Medulla oblongata (tissue), 1 donor: ENCODE measurements around the gene RBM47.
"Not testable (repeated sequence)": the region's sequence is repeated elsewhere in the genome, so short reads cannot be mapped to it uniquely, and the experiment has no call there.

Source experiments
- DNase-seq: peaks from one replicate; pipeline ENCODE4 v3.0.0-alpha.2; 2015; ENCODE audit errors: extremely low spot score

The RBM47 gene

GRCh38 chr4:40562208-40562607 lies 67.5 kb downstream of the RBM47 start:
- DNase-seq, result no peak

DNA sequence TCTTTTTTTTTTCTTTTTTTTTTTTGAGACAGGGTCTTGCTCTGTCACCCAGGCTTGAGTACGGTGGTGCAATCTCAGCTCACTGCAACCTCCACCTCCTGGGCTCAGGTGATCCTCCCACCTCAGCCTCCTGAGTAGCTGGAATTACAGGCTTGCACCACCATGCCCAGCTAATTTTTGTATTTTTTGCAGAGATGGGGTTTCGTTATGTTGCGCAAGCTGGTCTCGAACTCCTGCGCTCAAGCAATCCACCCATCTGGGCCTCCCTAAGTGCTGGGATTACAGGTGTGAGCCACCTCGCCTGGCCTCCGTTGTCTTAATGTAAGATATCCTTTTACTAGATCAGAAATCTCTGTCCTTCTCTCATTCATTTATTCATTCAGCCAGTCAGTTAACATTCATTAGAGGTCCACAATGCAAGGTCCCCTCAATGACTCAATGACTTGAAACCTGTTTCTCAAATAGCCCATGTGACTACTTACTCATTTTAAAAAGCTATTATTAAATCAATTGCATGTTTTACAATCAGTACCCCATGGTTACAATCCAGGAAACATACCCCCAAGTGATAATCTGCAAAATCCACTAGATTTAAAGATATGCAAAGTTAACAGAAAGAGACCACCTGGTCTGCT lies 68.0 kb downstream of the RBM47 start:
- DNase-seq, result not testable (repeated sequence)

DNA sequence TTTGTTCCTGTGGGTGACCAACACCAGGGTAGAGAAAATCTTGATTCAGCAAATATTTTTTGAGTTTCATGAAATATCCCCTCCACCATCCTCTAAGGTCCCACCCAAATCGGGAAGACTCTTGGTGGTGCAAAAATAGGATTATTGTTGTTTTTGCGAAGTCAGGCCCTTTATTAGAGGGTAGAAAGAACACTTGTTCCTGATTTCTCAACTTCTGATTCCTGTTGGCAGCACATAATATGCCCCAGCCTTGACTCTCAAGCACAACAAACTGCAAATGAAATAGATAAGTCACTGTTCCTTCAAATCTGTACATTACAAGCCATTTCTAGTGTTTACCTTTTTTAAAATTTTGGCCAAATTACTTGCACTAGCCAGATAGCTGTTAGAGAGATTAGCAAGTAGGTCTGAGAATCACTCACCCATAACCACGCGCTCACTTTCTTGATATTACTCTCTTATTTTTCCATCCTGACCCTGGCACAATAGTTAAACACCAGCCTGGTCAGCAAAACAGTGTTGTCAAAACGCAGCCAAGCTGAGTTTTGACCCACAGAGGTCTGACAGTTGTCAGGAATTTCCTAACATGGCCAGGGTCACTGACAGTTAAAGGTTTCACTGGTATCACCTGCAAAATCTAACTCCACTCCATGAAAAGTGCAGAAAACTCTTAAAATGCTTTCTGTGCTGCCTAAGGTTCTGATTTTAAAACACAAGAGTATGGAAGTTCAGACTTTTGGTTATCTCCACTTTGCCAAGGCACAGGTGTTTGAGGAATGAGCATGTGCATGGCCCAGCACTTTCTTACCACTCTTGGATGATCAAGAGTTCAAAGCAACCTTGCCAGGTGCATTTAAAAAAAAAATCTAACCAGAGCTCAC lies 69.8 kb downstream of the RBM47 start:
- DNase-seq, result peak; percentile 36

DNA sequence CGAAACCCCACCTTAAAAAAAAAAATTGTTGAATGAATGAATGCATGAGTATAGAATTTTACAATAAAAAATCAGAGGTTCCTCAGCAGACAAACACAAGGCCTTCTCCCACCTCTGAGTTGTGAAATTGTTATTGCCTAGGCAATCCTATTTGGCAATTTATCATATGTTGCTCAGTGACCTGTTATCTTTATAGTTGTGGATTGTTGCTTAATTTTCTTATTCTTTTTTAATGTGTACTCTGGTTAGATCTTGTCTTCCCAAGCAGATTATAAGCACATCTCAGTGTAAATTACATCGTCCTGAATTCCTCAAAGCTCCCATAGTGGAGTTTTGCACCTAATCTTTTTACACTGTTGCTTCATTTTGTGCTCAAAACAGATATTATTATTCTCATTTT lies 71.9 kb downstream of the RBM47 start:
- no peak for DNase-seq

DNA sequence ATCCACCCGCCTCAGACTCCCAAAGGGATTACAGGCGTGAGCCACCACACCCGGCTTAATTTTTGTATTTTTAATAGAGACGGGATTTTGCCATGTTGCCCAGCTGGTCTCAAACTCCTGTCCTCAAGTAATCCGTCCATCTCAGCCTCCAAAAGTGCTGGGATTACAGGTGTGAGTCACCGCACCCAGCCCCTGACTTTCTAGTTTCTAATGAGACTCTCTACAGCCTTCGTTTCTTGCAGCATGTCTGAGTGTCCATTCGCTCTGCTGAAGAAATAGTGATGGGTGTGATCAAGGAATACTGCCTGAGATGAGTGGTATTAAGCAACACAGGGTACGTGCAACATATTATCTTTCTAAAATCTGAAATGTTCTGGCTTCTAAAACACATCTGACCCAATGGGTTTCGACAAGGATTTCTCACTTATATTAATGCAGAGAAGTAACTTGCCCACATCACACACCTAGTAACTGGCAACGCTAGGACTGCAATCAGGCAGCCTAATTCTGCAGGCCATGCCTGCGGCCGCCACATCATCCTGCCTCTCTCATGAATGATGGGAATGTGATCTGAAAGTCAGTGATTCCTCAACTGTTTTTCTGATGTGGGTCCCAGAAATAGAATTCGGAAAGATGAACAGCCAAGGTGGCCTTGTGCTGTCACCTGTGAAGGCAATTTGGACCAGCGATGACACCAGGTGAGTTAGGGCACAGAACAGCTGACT lies 74.3 kb downstream of the RBM47 start:
- DNase-seq, result no peak

GRCh38 chr4:40554641-40555040 lies 75.0 kb downstream of the RBM47 start:
- DNase-seq, result not testable (repeated sequence)

DNA sequence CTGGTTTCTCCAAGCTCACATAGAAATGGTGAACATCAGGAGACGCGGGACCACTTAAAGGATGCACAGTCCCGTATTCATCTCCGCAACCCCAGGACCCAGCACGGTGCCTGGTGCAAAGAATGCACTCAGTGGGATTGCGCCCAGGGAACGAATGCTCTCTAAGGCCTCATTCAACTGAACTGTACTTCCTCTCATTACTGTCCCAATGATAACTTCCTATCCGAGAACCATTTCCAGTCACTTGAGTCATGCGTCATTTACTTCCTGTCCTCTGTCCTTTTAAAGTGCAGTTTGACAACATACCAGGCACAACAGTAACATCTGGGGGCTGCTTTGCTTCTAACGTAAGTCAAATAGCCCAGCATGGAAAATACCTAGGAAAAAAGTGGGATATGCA lies 75.7 kb downstream of the RBM47 start:
- peak; percentile 73 for DNase-seq

DNA sequence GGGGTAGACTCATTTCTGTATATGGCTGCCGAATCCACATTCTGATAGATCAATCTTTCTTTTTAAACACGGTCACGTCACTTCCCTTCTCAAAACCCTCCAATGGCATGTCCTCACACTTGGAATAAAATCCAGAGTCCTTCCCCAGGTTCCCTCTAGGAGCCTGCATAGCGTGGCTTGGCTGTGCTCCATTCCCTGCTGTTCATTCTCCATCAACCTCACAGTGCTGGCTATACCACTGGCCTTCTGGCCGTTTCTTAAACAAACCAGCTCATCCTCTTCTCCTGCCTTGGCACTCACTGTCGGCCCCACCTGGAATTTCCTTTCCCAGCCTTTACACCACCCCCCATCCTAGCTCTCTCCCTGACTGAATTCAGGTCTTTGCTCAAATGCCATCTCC lies 77.1 kb downstream of the RBM47 start:
- DNase-seq, result no peak

- not testable (repeated sequence) for DNase-seq
Observed at GRCh38 chr4:40551568-40552136, 78.0 kb downstream of the RBM47 start.

DNA sequence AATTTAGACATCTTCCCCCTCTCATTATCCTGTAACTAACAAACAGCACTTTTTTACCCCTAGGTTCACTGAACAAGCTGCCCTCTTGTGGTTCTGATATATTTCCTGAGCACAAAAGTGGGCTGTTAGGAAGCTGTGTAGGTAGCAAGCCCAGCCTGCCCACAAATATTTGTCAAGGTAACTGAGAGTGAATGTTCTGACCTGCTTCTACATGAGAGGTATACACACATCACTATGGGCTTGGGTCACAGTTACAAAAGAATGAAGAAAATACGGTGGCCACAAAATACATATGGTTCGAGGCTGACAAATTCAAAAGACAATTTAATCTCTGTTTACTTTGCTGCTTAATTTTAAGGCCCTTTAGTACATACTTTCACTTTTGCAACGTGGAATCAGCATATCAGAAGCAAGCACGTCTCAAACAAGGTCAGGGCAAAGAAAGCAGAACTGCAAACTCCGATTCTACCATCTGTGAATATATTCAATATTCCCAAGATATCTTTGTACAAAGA lies 78.7 kb downstream of the RBM47 start:
- DNase-seq, result peak; percentile 30

GRCh38 chr4:40550196-40550595 lies 79.5 kb downstream of the RBM47 start:
- DNase-seq, result no peak

DNA sequence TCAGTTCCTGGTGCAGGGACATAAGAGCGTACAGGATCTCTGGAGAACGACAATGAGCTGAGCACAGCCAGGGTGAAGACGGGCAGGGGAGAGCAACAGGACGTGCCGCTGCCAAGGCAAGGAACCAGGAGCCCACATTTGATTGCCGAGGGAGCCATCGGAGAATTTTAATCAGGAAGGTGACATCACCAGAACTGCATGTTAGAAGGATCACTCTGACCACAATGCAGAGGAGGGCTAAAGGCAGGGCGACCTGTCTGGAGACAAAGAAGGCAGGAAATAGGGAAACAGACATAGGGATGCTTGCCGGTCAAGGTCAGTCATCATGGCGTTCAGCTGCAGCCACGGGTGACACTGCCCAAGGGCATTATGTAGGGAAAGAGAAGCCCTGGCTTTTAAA lies 81.4 kb downstream of the RBM47 start:
- DNase-seq, result no peak

DNA sequence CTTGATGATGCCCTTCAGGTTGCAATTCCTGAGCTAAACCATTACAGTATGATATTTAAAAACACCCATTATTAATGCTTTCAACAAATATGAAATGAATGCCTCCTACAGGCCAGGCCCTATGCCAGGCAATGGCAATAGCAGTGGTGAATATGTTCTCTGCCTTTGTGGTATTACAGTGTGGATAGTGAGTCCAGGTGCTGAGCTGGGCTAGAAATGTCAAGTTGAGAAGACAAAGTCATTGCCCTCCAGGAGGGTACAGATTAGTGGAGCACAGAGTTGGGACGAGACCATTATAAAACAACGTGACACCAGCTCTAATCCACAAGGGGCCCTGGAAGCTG lies 81.9 kb downstream of the RBM47 start:
- DNase-seq, result no peak

GRCh38 chr4:40546969-40547788 lies 82.5 kb downstream of the RBM47 start:
- DNase-seq, result no peak

DNA sequence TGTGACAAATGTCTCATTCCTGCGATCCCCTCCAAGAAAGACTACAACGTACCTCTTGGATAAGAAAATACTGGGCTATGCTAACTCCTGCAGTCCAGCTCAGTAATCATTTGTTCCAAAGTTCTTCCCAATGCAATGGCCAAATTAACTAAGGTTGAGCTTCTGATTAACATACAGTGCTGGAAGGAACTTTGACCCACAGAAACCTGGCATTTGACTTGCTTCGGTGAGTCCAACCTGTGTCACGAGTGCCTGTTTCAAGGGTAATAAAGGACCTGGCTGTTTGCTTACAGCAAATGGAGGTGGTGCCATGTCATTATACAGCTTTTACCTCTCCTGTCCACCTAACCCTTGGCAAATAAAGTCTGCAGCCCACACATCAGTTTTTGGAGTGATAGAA lies 83.2 kb downstream of the RBM47 start:
- DNase-seq, result no peak

GRCh38 chr4:40545487-40545886 lies 84.2 kb downstream of the RBM47 start:
- DNase-seq, result not testable (repeated sequence)

DNA sequence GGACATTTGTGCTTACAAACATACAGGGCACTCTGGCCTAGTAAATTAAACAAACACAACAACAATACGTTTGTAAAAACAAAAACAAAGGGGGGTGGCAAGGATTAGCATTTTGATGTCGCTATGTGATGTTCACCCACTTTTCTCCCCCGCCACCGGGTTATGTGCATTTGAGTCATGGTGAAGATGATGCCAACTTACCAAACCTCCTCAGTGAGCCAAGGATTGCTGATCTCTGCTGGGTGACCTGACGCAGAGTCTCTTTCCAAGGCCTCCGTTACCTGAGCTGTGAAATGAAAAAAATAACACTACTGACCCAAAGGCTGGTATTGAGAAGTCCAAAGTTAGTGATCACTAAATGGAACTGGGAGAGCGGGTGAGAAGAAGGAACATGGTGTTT lies 85.4 kb downstream of the RBM47 start:
- no peak for DNase-seq

GRCh38 chr4:40540800-40541199 lies 88.9 kb downstream of the RBM47 start:
- no peak for DNase-seq

- no peak for DNase-seq
Observed at GRCh38 chr4:40536032-40536431, 93.6 kb downstream of the RBM47 start.

DNA sequence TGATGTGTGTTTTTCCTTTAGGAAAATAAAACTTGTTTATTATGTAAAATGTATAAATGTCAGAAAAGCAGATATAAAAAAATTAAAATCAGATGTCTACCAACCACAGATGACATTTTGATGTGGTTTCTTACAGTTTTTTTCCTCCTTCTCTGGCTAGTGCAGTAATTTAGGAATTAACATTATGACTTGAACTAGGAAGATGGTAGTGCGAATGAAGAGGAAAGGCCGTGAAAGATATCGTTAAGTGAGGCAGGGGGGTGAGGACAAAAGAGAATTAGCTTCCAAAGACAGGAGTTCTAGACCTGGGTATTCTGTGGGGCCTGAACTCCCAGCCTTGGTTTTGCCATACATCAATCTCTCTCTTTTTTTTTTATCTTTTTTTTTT lies 98.0 kb downstream of the RBM47 start:
- DNase-seq, result no peak

GRCh38 chr4:40530961-40531635 lies 98.6 kb downstream of the RBM47 start:
- no peak for DNase-seq
